GM19238 (cell line): ENCODE results near the gene SAP30BP.
"Not testable (repeated sequence)": the region's sequence is repeated elsewhere in the genome, so short reads cannot be mapped to it uniquely, and the experiment has no call there.

Source experiments
- DNase-seq: peaks from one replicate; pipeline ENCODE4 v3.0.0; 2011; ENCODE audit warnings: low spot score; ENCODE audit not compliant: insufficient read length

Gene SAP30BP

DNA sequence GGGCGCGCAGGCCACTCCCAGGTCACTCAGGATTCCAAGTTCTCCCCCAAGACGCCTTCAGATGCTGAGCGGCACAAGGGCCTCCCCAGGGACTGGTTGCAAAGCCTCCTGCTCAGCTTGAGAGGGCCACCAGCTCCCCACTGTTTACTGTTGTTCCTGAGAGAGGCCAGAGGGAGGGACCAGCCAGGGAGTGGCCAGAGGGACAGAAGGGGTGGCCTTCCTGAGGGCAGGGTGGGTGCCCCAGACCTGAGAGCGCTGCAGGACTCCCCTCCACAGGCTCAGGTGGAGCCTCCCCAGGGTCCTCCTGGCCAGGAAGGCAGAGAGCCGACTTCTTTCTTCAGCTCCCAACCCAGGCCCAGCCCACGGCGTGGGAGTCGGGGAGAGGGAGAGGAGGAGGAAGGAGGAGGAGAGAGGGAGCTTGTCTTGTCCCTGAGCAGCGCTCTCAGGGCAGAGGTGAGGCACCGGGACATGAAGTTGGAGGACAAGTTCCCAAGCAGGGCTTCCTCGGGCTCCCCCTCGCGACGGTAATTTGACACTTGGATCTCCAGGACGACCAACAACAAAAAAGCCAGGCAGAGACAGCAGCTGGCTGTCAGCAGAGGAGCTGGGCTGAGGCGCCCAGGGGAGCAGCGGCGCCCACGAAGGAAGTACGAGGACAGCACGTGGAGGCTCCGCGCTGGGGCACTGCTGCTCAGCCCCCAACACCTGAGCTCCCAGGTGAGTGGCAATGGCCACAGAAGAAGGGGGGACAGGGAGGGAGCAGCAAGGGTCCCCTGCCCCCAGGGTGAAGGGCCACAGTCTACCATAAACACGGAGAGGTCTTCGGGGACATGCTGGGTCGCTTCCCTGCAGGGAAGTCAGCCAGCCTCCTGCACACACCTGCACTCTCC is 33.4 kb upstream of the SAP30BP start:
- peak; percentile 82 for DNase-seq

DNA sequence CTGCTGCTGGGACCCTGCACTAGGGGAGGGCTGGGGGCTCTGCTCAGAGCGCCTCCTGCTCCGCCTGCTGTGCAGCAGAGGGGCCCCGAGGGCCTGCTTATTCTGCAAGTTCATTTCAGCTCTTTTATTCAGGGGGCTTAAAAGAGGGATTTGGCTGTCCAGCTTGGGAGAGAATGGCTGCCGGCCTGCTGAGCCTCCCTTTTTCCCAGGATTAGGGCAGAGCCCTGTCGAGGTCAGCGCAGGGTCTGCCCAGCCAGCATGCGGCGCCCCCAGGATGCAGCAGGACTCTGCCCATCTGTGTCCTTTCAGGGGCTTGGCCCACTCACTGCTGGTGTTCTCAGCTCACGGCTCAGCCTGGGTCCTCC is 32.8 kb upstream of the SAP30BP start:
- no peak for DNase-seq

DNA sequence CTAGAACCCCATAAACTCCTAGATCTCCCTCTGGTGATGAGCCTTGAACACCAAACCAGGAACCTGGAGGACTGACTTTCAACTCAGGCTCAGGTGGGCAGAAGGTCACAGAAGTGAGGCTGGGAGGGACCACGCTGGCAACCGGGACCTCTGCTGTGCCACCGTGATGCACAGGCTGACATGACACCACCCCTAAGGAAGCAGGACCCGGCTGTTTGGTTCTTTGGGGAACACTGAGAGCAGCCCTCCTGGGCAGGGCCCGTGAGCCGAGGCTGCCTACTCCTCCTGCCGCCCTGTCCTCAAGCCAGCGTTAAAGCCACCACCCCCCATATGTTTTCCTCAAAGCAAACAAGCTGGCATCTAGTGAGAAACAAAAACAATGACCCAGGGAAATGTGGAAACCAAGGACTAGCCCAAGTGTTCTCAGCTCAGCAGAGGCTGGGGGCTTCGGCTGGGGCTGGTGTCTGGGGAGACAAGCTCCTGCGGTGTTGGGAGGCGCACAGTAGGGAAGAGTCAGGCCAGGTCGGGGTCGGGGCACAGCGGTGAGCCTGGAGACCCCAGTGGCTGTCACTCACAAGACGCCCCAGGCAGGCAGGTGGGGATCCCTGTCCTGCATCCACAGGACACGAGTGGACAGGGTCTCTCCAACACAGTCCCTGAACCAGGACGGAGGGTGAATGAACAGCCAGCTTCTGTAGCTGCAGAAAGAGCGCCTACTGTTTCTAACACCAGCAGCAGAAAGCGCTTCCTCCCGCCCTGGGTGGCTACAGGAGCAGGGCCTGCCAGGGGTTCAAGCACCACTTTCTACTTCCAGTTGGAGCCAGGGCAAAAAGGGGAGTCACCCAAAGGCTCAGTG is 32.2 kb upstream of the SAP30BP start:
- no peak for DNase-seq

DNA sequence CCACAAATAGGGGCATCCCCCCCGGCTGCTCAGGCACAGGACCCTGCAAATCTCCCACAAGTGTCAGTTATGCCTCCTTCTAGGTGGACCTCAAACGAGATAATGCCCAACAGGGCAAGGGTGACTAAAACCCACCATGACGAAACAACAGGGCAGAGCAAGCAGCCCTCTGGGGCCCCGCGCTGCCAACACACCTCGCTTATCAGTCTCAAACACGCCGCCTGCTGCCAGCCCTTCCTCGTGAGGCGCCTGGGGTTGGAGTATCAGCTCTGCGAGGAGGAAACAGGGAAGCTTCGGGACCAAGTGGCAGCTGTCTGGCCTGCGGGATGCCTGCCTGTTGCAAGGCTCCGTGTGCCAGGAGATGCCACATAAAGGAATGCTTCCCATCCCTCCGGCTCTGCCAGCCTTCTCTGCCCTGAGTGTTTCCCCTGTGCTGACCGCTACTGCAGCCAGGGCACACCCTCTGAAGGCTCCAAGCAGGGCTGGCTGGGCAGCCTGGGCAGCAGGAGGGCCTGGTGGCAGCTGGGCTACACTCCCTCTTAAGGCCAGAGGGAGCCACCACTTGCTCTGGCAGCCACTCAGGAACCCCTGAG is 31.4 kb upstream of the SAP30BP start:
- DNase-seq, result no peak

DNA sequence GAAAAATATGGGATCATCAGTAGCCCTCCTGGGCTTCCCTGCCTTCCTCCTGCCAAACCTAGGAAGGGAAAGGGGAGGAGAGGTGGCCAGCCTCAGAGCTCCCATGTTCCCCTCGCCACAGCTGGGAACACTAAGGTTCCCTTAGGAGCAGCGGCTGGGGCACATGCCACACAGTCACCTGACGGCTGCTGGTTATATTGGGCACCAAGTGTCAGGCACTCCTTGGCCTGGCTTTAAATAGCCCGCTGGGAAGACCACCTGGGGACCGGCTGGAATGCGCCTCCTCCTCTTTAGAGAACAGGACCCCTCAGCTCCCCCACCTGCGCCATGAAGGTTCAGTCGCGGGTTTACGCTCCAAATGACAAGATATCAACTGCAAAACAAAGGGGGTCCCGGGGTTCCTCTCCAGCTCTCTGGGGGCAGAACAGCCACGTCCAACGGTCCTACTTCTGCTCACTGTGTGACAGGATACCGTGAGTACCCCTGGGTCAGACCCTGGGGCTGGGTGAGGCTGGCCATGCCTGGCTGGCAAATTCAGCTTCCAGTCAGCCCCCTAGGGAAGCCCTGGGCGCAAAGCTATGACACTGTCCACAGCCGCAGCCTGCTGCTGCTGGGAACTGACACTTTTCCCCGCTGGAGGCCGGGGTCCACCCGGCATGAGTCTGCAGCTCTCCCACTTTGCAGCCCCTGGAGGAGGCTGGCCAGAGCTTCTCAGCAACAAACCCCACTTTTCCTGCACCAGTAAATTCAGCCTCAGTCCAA is 30.6 kb upstream of the SAP30BP start:
- DNase-seq, result no peak

DNA sequence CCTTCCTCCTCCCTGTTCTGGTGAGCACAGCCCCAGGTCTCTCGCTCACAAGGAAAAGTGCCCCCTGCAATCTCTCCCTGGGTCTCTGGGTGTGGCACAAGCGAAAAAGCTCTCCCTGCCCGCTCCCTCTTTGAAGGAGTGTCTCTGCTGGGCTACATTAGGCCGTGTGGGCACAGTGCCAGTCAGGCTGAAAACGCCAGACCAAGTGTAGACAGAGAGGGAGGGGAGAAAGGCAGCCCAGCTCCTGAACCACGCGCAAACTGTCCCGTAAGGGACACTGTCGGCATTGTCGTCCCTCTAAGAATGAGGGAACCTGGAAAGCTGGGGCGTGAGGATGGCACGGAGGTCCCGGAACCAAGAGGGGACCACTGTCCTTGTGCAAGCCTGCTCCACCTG is 30.0 kb upstream of the SAP30BP start:
- no peak for DNase-seq

DNA sequence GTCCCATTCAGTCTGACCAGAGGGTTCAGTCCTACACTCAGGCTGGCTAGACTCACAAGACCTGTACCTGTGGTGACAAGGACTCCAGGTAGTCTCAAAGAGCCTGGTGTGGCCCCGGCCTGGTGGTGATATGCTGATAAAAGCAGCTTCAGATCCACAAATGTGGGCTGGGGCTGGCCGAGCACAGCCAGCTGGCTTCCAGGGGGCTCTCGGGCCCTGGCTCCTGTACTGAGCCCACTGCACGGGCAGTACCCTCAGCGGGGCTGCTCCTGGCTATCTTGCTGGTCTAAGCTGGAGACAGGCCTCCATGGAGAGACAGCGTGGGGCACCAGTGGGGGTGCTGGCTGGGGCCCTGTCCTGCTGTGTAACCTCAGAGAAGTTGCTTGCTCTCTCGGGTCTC is 29.6 kb upstream of the SAP30BP start:
- no peak for DNase-seq

DNA sequence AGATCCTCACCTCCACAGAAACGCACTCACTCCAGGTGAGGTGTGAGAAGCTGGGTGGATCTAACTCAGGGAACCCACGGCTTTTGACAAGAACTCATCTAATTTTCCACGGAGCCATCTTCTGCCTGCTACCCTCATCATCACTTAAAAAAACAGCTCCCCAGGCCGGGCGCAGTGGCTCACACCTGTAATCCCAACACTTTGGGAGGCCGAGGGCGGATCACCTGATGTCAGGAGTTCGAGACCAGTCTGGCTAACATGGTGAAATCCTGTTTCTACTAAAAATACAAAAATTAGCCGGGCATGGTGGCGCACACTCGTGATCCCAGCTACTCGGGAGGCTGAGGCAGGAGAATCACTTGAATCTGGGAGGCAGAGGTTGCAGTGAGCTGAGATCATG is 29.1 kb upstream of the SAP30BP start:
- not testable (repeated sequence) for DNase-seq

DNA sequence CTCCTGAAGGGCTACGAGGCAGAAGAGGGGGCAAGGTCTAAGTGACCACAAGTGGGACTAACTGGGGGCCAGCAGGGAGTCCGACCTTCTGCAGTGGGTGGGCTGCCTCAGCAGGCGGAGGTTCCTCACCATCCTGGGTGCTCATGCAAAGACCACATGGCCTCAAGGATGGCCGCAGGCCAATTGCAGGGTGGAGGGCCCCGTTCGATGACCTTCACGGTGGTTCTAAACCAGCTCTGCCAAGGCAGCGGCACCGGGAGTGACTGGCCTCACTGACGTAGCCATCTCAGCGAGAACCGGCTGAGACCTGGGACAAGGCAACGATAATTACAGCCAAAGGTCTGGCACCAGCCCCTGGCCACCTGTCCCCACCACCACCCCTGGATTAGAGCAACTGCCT is 28.2 kb upstream of the SAP30BP start:
- DNase-seq, result no peak

DNA sequence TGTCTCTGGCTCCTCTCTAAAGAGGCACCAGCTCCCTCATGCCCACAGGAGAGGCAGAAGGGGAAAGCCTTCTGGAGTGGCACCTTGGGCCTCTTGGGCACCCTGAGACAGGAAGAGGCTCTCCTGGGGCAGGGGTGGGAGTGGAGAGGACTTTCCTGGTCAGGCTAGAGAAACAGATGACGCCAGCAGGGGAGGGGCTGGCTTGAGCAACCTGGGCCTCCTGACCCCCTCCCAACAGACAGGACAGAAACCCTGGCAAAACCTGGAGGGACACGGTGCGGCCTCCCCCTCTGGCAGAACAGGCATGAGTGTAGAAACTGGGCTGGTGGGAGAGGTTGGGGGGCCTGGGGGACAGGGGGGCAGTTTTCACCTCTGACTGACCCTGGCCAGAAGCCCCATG is 27.8 kb upstream of the SAP30BP start:
- no peak for DNase-seq

DNA sequence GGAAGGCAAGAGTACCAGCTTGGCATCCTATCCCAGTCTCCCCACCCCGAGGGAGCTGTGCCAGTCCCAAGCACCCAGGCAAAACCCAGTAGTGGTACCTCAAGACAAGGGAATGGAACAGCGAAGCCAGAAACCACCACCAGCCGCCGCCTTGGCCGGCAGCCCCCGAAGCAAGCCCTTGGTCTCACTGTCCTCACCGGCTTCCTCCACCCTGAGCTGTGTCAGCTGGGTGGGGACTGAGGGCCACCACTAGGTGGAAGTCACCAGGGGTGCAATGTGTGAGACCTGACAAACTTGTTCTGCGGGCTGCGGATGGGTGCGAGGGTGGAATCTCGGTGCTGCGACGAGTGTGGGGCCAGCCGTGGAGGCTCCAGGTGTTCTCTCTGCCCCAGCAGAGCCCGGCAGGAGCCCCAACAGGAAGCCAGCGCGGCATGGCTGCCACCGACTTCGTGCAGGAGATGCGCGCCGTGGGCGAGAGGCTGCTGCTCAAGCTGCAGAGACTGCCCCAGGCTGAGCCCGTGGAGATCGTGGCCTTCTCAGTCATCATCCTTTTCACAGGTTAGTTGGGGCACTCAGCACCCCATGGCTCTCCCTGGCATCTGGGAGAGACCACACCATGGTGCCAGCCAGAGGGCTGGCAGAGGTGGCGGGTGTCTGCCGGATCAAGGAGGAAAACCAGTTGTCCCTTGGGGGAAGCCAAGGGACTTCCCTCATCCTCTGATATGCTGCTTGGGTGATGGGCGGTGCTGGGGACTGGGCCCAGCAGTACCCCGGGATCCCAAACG is 27.2 kb upstream of the SAP30BP start:
- no peak for DNase-seq

DNA sequence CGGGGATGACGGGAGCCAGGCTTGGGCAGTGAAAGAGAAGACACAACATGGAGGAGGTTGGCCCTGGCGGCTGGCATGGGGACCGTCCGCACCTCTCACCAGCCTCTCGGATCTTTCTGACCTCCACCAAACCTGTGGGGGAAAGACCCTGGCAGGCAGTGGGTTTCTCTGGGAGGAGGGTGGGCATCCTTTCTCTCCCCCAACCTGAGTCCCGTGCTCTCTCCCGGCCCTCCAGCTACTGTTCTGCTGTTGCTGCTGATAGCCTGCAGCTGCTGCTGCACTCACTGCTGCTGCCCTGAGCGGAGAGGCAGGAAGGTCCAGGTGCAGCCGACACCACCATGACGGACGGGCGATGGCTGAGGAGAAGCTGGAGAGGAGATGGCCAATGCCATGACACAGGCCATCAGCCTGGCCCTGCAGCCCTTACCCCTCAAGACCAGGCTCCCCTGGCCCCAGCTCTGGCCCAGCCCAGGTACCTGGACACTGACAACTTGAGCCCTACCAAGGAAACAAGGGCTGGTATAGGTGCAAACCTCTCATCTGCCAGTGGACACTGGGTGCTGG is 26.5 kb upstream of the SAP30BP start:
- no peak for DNase-seq

DNA sequence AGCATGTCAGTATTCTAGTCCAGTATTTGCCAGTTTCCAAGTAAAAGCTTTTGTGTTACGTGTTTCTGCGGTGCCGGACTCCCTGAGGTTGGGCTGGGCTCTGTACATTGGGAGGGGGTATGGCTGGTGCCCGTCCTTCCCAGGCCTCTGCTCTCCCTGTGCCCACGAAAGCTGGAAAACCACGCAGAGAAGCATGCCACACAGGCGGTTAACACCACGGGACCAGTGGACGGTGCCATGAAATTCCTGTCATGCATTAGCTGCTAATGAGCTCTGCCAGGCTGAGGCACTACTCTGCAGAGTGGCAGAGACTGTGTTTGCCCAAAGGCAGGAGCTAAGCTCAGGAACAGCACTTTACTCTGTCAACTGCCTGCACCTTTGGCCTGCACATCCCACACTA is 25.8 kb upstream of the SAP30BP start:
- no peak for DNase-seq

DNA sequence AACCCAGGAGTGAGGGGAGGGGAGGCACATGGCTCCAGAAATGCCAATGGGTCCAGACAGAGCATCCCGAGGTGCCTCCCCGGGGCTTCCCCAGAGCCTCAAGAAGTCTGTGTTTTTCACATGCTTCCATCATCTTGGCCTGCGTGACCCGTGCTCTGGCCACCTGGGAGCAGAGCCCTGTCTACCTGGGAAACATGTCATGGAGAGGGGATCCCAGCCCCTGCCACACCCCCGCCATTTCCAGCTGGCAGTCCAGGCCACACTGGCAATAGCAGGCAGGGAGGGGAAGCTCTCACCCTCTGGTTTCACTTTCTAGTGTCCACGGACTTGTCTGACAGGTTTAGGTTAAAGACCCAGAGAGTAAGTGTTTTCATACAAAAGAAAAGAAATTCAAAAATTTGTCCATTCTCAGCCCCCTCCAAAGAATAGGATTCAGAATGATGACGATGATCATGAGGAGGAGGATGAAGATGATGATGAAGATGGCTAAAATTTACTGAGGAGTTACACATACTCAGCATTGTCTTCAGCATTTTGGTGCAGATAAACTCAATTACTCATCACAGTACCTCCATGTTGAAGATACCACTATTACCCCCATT is 24.9 kb upstream of the SAP30BP start:
- peak; percentile 19 for DNase-seq

DNA sequence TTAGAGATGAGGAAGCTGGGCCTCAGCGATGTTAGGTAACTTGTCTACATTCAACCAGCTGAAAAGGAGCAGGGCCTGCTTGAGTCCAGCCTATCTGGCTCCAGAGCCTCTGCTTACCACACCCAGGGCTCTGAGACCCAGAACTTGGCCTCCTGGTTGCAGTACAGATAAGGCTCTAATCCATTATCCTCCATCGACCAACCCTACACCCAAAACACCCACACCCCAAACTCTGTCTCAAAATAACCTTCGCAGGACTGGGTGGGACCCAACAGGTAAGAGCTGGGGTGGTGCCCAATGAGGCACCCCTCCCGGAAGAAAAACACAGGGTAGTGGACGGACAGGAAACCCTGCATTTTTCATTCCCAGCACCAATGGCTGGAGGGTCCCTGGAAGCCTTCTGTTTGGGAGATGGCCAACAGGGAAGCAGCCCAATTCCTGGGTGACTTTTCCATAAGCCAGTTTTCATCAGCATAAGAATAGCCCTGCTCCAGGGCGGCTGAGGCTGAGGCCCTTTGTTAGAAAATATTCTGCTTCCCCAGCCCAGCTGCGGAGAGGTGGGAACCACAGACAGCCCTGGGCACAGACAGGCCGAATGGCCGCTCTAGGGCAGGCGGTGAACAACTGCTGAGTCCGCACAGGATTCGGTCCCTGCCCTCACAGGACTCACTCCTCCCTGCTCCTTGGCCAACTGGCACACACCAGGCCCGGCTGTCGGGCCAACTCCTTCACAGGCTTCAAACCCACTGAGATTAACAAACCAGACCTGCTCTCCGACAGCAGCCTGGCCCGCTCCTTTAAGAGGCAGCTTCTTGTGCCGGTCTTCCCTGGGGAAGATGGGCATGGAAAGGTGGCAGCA is 24.1 kb upstream of the SAP30BP start:
- DNase-seq, result no peak

DNA sequence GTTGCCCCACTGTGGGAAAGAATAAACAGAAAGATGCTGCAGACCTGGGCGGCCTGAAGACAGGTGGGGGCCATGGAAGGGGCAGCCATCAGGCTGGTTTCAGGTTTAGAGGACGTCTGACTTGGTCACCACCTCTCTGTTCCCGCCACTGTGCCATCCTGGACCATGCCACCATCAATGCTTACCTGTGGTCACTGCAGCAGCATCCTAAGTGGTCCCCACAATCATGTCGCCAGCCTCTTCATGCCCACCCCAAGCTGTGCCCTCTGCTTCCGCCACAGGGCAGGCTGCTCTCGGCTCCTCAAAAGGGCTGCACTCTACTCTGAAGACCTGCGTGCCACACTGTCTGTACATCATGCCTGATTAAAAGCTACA is 23.5 kb upstream of the SAP30BP start:
- DNase-seq, result no peak

DNA sequence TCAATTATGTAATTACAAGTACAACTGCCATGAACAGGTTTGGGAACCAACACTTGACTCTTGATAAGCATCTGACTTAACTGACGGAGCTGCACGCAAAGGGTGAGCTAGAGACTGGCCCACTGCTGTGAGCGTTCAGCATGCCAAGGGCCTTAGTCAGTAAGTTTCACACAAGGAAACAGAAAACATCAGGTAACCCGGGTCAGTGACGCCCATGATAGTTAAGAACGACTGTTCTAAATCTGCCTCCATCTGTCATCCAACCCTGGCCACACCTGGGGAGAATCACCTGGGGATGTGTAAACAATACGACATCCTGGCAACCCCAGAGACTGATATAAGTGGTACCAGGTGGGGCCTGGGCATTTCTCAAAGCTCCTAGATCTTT is 21.6 kb upstream of the SAP30BP start:
- no peak for DNase-seq

DNA sequence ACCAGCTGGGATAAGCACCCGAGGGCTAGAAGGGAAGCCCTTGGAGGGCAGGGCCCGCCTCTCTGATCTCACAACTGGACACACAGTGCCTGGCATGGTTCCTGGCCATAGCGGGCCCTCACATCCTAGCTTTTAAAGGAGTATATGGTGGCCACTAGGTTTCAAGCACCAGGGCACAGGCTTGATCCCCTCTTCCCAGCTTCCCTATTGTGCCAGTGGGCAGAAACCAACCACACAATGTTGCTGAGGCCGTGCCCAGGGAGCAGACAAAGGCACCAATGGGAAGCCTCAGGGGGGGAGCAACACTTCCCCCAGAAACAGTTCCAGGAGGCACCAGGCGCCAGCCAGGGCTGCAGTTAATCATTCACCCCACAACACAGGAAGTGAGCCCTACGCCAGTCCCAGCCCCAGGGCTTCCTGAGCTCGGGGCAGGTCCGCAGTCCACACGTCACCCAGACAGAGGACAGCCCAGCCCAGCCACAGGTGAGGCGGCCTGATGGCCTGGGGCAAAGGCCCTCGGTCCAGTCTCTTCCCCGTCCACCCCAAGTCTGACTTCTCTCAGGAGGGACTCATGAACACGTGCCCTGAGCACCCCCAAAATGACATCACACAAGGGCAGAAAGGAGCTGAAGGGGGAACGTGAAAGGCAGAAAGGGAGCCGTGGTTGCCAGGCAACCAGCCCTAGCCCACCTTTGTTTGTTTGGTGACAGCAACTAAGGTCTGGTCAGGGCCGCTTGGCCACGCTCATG is 21.1 kb upstream of the SAP30BP start:
- peak; percentile 93 for DNase-seq
